Astrocyte of the spinal cord (primary cell): ENCODE results near the gene UBQLNL.

Experiments used
- DNase-seq: peaks from one replicate; pipeline ENCODE4 v3.0.0; 2011; ENCODE audit warnings: low read depth, low spot score
- H3K4me3 ChIP-seq: 2 replicates; pipeline ENCODE4 v1.5.1; 2011; ENCODE audit warnings: low read depth, mild to moderate bottlenecking, low read length, moderate library complexity
- in situ Hi-C: cut with HindIII; loops from 2 replicates; pipeline ENCODE4 v1.10.0; 2017; ENCODE audit warnings: low sequenced_read_pairs
- TF ChIP-seq, protein P1 (sequence below): IDR thresholded peaks from 2 replicates; pipeline ENCODE4 v1.5.1; 2012; ENCODE audit warnings: low read depth, mild to moderate bottlenecking, low read length, inconsistent platforms

Gene UBQLNL

DNA sequence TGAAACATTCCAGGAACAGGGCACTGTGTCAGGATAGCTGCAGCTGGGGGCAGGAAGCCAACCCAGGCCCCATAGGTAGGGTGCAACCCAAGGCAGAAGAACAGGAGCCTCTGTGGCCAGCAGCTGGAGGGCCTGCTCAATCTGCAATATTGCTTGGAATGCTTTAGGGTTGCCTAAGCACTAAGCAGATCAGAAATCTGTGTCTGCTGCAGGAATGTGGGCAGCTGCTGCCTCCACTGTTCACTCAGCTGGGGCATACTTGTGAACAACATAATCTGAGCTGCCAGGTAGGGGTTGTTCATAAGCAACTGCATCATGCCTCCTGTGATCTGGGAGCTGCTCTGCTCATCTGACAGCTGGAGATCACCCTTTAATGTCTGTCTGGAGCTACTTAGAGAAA, 1.7 kb downstream of the UBQLNL start:
- H3K4me3 ChIP-seq: no peak overlapping the region
- in situ Hi-C loops: no loop called here
- no peak for DNase-seq
- TF ChIP-seq, protein P1, sequence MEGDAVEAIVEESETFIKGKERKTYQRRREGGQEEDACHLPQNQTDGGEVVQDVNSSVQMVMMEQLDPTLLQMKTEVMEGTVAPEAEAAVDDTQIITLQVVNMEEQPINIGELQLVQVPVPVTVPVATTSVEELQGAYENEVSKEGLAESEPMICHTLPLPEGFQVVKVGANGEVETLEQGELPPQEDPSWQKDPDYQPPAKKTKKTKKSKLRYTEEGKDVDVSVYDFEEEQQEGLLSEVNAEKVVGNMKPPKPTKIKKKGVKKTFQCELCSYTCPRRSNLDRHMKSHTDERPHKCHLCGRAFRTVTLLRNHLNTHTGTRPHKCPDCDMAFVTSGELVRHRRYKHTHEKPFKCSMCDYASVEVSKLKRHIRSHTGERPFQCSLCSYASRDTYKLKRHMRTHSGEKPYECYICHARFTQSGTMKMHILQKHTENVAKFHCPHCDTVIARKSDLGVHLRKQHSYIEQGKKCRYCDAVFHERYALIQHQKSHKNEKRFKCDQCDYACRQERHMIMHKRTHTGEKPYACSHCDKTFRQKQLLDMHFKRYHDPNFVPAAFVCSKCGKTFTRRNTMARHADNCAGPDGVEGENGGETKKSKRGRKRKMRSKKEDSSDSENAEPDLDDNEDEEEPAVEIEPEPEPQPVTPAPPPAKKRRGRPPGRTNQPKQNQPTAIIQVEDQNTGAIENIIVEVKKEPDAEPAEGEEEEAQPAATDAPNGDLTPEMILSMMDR: no peak

DNA sequence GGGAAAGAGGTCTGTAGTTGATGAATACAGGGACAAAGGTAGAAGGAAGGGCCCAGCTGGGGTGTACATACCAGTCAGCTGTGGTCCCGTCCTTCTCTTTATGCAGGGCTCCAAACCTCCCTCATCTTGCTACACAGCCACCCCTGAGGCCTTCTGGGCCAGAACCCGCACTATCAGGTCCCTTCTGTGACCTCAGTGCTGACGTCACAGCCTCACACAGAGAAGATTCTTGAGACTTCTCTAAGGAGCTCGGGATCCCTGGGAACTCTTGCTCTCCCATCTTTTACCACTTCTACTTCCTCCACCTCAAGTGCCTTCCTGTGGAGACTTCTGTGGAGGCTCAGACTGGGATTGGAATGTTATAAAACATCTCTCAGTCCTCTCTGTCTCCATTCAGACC, 6.7 kb downstream of the UBQLNL start, which contains the start of gene UBQLN3:
Gene UBQLN3 (minus strand): TSS at position 155 of the 400 bp plus-strand sequence. CDS start 399 bp downstream, outside the sequence.
- no peak within 1 kb of the TSS for H3K4me3 ChIP-seq
- in situ Hi-C loops: no loop called here
- no peak for DNase-seq
- TF ChIP-seq, protein P1: no peak

DNA sequence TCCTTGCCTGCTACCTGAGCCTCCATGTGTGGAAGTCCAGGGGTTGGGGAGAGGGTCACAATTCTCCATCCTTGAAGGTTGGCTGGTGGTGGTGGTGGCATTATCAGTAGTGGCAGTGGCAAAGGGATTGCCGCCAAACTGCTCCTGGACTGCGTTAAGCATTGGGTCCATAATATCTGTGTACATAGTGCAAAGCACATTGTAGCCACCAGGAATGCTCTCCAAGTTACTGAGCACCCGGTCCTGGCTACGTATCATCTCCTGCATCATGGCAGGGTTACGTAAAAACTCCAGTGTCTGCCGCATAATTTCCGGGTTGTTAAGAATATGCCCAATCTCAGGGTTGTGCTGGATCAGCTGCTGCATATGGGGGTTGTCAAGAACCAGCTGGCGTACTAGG, 7.9 kb downstream of the UBQLNL start:
- in situ Hi-C loops: no loop called here
- DNase-seq: no peak
- TF ChIP-seq, protein P1: no peak
- no peak overlapping the region for H3K4me3 ChIP-seq

DNA sequence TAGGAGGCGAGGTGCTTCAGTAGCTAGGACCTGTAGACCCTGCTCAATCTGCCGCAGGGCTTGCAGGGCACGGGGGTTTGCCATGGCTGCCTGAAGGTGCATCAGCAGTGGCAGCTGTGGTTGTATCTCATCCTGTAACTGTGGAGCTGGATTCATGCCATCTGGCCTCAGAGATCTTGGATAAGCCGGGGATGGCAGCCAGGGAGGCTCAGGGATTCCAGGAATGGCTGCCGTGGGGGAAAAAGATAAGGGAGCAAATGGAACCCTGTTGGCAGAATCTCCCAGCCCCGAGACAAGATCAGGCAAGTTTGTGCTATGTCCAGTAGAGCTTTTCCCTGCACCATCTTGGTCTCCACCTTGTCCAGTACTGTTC, 8.6 kb downstream of the UBQLNL start:
- DNase-seq: no peak
- TF ChIP-seq, protein P1: no peak
- in situ Hi-C loops: no loop called here
- no peak overlapping the region for H3K4me3 ChIP-seq

DNA sequence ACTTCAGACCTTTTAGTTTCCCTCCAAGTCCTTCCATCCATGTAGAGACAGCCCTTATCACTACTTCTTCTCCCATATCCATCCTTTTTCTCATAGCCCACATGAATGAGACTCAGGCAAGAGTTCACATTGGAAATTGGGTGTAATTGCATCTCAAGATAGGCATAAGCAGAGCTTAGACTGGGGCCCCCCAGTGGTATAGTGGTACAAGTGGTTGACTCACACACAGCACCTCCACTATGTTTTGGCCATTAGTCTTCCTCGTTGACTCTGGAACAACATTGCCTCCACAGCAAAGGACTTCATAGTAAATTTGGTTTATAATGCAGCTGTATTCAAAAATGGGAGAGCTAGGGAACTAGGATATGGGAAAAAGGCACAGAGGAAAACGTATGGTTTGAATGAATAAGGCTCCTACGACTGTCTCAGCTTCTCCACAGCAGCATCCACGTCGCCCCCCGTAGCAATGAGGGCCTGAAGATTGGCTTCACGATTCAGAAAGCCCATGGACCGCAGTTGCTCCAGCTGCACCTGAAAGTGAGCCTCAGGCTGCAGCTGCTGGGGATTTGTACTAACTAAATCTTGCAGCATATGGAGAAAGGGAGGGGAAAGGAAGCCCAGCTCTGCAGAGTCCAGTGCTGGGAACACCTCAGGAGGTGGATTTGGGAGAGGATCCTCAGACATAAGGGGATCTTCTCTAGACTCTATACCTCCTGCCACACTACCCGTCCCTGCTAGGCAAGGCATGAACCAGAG, 9.1 kb downstream of the UBQLNL start:
- in situ Hi-C loops: no loop called here
- no peak overlapping the region for H3K4me3 ChIP-seq
- no peak for DNase-seq
- TF ChIP-seq, protein P1: no peak

DNA sequence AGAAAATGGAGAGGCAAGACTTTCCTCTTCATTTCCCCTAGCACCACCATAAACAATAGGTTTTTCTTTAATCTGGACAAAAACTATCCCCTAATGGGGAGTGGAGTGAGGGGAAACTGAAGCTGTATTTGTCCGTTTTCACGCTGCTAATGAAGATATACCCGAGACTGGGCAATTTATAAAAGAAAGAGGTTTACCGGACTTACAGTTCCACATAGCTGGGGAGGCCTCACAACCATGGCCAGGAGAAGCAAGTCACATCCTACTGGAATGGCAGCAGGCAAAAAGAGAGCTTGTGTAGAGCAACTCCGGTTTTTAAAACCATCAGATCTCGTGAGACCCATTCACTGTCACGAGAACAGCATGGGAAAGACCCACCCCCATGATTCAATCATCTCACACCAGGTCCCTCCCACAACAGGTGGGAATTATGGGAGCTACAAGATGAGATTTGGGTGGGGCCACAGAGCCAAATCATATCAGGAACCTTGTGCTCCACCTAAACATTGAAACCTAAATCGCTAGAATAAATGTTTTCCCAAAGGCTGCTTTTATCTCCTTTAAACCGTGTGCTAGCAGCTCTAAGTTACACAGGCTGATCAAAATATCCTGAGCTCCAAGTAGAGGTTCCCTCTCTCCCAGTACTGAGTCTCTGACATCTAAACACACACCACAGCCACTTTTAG, 11.0 kb downstream of the UBQLNL start:
- TF ChIP-seq, protein P1: no peak
- in situ Hi-C loops: no loop called here
- DNase-seq: no peak
- no peak overlapping the region for H3K4me3 ChIP-seq
